Activated gamma-delta T cell treated with anti-CD3 and anti-CD28 coated beads, Interleukin-2, amount 50 U/mL, for 16 hours (primary cell): Measurements from ENCODE around the gene EEF1AKMT4.

ENCODE experiments used
- DNase-seq: peaks from one replicate; pipeline ENCODE4 v3.0.0-alpha.2; 2020; ENCODE audit warnings: low read depth

The EEF1AKMT4 gene

DNA sequence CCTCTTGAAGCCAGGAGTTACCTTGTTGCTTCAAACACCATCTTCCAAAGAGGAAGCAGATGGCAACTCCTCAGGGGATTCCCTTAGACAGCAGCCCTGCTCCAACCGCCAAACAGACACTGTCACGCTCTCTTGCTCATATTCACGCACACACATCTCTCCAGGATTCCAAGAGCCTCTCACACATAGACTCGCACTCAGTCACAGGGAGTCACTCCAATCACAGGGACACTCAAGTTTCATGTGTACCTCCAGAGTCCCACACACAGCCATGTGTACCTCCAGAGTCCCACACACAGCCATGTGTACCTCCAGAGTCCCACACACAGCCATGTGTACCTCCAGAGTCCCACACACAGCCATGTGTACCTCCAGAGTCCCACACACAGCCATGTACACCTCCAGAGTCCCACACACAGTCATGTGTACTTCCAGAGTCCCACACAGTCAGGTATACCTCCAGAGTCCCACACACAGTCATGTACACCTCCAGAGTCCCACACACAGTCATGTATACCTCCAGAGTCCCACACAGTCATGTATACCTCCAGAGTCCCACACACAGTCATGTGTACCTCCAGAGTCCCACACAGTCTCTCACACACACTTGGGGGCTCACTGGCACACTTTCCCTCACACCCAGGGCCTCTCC lies 14.0 kb upstream of the EEF1AKMT4 start:
- no peak for DNase-seq

DNA sequence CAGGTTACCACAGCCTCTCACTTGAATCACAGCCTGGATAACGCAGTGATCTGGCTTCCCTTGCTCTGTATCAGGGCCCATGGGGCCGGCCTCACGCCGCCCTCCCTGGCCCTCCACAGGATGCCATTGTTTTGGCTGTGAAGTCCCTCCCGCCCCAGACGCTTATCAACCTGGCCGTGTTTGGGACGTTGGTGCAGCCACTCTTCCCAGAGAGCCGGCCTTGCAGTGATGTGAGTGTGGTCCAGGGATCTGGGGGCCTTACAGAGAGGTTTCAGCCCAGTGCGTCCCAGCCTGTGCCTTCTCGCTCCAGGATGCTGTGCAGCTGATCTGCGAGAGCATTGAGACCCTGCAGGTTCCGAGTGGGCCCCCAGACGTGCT lies 13.4 kb upstream of the EEF1AKMT4 start:
- no peak for DNase-seq

DNA sequence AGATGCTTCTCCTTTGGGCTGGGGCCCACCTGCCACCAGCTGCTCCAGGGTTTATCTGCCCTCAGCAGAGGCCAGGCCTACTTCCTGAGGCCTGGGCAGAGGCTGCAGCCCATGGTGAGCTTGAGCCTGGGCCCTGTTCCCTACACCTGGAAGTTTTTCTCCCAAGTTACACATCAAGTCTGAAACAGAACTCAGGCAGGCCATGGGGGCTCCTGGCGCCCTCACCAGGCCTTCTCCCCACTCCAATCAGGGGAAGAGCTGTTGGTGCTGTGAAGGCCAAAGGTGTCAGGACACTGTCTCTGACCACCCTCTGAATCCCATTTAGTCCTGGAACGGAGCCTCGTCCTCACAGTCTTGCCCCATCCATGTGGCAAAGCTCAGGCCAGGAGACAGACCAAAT lies 12.8 kb upstream of the EEF1AKMT4 start:
- no peak for DNase-seq

DNA sequence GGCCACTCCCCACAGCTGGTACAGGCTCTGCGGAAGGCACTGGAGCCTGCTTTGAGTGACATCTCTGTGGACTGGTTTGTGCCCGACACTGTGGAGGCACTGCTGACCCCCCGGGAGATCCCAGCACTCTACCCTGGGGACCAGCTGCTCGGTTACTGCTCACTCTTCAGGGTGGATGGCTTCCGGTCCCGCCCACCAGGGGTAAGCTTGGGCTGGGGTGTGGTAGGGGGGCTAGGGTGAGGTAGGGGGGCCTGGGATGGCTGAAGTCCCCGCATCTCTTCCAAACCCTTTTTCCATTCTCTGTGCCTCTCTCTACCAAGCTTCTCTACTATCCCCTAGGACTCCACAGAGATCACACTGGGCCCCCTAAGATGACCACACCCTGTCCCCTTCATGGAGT lies 12.3 kb upstream of the EEF1AKMT4 start:
- no peak for DNase-seq

DNA sequence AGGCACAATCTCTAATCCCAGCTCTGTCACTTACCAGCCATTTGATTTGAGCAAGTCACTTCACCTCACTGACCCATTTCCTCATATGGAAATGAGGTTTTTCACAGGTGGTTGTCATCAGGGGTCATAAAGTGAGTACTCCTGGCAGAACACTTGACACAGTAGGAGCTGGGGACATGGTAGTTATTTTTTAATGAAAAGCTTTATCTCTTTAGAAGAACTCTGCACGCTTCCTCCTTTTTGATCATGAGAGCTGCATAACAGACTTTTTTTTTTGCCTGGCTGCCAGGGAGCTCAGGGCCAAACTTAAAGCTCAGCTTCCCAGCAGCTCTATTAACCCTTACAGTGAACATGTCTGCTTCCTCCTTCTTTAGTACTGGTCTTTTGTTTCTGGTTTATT lies 11.7 kb upstream of the EEF1AKMT4 start:
- DNase-seq: no peak

DNA sequence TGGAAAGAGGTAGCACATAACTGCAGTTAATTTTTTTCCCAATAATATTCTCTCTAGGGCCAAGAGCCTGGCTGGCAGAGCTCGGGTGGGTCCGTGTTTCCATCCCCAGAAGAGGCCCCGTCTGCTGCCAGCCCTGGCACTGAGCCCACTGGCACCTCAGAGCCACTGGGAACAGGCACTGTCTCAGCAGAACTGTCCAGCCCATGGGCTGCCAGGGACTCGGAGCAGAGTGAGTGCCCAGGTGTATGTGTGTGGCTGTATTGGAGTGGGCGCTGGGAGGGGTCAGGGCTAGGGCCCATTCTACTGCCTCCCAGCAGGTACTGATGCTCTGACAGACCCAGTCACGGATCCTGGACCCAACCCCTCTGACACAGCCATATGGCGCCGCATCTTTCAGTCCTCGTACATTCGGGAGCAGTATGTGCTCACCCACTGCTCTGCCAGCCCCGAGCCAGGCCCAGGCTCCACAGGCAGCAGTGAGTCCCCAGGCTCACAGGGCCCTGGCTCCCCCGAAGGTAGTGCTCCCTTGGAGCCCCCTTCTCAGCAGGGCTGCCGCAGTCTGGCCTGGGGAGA lies 11.1 kb upstream of the EEF1AKMT4 start:
- no peak for DNase-seq

DNA sequence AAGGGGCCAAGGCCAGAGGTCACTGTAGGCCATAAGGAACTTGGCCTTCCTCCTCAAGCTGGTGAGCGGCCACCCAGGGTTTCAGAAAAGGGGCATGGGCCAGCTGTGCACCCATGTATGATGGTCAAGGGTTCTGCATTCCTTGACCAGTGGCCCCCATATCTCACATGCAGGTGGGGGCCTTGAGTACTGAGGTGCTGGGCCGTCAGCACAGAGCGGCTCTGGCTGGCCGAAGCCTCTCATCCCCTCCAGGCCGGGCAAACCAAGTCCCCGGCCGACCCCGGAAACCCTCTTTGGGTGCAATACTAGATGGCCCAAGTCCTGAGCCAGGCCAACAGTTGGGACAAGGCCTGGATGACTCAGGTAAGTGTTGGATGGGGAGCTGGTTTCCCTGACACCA lies 10.3 kb upstream of the EEF1AKMT4 start:
- no peak for DNase-seq

DNA sequence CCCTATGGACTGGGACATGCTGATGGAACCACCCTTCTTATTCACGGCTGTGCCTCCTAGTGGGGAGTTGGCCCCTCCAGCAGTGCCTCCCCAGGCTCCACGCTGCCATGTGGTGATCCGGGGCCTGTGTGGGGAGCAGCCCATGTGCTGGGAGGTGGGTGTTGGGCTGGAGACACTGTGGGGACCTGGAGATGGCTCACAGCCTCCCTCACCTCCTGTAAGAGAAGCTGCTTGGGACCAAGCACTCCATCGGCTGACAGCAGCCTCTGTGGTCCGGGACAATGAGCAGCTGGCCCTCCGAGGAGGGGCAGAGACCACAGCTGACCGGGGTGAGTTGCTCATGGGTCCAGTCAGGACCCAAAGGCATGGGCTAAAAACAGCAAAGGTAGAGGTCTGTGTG lies 9.8 kb upstream of the EEF1AKMT4 start:
- DNase-seq: no peak

DNA sequence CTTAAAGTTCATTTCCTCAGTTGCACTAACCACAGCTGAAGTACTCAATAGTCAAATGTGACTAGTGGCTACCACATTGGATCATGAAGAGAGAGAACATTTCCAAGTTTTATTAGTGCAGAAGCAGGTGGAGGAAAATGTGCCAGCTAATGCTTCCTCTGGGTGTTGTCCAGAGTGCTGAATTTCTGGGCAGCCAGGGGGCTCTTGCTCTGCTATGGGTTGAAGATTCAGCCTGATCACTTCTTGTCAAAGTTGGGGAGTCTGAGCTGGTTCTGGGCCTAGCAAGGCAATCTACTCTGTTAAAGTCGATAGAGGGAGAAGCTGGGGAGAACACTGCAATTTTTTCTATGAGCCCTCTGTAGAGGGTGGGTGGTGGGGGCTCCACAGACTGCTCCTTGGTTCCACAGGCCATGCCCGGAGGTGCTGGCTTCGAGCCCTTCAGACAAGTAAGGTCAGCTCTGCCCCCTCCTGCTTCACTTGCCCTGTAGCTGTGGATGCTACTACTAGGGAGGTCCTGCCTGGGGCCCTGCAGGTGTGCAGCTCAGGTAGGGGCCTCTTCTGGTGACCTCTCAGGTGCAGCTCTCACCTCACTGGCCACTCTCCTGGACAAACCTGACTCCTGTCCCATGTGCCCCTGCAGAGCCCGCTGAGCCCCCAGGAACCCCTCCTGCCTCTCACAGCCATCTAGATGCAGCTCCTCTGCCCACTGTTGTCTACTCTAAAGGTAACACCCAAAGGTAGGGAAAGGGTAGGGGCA lies 8.9 kb upstream of the EEF1AKMT4 start:
- DNase-seq: no peak

DNA sequence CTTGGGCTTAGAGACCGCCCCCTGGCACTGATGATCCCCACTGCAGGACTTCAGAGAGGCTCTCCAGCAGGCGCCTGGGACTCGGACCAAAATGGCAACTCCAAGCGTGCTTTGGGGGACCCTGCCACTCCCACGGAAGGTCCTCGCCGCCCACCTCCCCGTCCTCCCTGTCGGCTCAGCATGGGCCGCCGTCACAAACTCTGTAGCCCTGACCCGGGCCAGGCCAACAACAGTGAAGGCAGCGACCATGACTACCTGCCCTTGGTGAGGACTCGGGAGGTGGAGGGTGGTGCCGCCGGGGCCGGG lies 8.4 kb upstream of the EEF1AKMT4 start:
- DNase-seq: no peak

DNA sequence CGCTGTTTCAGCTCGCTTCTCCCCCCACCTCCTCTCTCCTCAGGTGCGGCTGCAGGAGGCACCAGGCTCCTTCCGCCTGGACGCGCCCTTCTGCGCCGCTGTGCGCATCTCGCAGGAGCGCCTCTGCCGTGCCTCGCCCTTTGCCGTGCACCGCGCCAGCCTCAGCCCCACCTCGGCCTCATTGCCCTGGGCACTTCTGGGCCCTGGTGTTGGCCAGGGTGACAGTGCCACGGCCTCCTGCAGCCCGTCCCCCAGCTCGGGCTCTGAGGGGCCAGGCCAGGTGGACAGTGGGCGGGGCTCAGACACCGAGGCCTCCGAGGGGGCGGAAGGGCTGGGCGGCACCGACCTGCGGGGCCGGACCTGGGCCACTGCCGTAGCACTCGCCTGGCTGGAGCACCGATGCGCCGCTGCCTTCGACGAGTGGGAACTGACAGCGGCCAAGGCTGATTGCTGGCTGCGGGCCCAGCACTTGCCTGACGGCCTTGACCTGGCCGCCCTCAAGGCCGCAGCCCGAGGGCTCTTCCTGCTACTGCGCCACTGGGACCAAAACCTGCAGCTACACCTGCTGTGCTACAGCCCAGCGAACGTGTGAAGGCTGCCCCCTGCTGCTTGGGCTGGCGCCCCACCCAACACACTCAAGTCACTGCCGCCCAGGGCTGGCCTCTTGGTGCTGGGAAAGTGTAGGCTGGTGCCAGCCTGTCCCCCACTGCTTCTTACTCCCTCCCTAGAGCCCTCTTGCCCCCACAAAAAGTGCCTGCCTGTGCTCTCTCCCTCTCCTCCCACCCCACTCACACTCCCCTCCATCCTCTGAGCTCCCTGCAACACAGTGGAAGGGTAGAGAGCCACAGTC lies 7.8 kb upstream of the EEF1AKMT4 start:
- no peak for DNase-seq

DNA sequence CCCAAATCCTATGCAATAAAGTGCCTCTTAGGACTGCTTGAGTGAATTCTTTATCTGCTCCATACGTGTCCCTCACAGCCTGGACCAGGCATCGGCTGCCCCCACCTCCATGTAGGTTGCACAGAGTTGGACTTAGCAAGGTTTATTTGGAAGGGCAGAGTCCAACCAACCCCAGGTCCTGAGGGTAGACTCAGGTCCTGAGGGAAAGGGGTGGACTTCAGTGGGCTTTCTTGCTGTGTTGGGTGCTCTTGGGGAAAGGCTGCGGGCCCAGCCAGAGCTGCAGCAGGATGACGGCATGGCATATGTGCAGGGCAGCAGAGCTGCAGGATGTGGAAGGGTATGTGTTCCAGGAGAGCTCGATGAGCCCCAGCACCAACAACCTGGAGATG lies 7.2 kb upstream of the EEF1AKMT4 start:
- DNase-seq: no peak

DNA sequence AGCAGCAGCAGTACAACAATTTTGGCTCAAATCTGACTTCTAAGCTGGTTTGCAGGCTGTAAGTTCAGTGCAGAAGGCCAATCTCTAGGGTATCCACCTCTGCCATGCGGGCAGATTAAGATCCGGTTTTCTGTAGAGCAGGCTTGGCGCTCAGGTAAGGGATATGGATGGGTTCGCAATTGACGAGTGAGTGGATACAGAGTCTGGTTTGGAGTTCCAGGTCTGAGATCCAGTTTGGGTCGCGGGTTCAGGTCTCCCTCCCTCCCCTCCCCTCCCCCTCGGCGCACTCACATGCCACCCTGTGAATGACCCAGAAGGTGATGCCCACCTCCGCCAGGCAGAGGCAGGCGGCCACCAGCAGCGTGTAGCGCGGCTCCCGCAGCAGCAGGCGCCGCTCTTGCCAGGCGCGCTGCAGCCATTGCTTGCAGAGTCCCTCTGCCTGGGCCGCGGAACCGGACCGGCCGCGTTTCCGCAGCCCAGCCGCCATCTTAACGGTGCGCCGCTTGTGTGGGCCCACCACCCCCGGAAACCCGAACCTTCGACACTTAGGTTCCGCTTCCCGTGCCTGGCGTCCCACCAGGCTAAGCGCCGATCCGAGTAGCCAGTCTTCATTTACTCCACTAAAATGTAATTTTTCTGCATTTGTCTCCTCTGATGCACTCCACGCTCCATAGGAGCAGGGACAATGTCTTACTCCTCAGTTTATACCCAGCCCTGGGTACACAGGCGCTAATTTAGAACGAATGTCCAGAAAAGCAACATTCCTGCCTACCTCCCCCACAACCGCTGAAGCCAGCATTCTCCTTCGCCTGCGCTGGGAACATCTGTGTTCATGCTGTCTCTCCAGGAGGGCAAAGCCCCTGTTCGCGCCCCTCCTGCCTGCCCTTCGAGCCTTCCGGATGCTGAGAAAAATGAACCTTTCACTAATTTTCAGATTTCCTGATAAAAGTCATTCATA lies 739 bp upstream of the EEF1AKMT4 start, which contains the start of gene ALG3:
Gene ALG3 (minus strand): TSS at position 509 of the 958 bp plus-strand sequence. CDS start 22 bp downstream, at position 487.
- DNase-seq: peak; percentile 84

DNA sequence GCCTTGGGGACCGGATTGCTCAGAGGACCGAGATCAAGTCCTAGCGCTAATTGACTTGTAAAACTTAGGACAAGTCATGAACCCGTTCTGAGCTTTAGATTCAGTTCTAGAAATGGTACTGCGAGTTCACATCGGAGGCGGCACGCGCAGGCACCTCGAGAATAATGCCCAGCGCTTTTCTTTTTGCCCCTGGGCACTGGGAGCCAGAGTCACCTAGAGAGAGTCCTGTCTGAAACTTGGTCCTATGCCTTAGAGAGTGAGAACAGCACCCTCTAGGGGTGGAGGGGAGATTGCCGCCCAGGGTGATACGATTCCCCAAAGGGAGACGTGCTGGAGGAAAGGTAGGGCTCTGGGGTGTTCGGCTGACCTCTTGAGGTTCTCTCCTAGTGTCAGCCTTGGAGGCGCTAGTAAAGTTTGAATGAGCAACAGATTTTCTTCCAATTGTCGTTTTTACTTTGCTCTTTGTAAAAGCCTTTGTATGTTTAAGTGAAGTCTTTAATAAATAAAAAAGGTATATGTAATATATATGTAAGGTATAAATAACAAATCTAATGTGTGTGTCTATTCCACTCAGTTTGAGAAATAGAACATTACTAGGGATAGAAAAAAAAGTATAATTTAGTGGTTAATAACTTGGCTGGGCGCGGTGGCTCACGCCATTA lies 826 bp downstream of the EEF1AKMT4 start:
- peak; percentile 88 for DNase-seq

DNA sequence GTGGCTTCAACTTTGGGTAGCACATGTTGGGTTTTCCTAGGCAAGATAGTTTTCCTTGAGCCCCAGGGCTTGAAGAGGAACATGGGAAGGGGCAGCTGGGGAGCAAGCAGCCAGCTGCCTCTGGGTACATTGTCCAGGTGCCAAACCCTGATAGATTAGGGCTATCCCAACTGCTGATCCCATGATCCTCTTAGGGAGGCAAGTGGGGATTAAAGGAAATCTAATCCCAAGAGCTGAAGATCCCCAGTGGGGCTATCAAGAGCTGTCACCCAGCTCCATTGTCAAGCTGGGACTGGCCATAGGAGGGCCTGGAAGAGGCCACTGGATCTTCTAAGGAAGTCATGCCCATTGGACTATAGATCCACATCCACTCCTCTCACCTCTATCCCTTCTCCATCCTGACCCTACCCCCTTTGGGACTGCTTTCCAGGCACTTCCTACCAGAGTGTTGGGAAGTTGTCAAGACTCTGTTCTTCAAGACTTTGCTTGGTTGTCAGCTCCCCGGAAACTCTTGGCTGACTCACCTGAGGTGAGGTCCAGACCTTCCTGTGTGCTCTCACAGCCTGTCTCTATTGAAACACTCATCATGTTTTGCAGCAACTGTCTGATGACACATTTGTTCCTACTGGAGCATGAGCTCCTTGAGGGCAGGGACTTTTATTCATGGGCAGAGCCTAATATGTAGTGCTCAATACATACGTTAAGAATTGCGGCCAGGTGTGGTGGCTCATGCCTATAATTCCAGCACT lies 6.0 kb downstream of the EEF1AKMT4 start:
- DNase-seq: no peak

DNA sequence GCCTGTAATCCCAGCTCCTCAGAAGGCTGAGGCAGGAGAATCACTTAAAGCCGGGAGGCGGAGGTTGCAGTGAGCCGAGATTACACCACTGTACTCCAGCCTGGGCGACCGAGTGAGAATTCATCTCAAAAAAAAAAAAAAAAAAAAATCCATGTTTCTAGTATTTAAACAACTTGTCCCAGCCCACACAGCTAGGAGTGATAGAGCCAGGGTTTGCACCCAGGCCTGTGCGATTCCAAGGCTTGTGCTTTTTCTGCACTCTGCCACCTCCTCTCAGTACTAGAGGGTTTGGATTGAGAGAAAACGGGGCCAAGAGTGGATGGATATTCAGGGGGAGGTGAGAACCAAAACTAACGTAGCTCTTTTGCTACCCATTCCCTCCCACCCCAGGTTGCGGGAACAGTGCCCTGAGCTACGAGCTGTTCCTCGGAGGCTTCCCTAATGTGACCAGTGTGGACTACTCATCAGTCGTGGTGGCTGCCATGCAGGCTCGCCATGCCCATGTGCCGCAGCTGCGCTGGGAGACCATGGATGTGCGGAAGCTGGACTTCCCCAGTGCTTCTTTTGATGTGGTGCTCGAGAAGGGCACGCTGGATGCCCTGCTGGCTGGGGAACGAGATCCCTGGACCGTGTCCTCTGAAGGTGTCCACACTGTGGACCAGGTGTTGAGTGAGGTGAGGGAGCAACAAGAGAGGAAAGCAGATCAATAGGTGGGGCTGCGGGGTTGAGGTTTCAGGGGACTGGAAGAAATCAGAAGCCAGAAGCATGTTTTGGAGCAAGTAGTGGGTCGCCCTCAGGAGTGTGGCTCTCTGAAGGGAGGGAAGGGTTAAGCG lies 7.8 kb downstream of the EEF1AKMT4 start:
- DNase-seq: no peak

DNA sequence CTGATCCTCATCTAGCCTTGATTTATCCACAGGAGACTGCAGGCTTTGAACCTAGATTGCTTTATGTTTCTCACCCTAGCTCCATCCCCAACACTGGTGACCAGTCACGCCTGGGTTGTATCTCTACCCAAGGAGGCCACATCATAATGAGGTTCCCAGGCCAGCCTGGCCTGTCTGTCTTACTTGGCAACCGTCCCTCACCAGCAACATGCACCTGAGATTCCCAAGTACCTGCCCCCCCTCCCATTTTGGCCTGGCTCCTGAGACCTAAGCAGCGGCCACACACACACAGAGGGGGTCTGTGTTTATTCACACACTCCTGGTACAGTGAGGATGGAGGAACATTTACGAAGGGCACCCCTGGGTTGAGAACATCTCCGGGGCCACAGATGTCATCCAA lies 9.5 kb downstream of the EEF1AKMT4 start:
- DNase-seq: no peak

DNA sequence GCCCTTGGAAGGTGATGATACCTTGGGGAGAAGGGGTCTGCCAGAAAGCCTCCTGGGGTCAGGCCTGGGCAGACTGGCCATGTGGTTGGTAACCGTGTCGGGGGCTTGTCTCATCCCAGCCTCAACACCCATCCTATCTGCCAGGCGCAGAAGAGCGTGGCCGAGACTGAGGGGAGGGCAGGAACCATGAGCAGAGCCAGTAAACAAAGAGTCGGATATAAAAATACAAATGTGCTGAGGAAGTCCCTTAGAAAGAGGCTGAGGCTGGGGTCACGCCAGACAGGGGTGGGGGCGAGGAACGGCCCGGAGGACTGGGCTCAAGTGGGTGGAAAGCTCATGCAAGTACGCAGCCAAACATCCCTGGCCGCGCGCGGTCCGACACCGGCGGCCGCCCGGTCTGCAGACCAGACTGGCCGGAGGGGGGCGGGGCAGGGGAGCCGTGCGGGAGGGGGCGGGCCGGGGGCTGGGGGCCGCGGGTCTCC lies 10.0 kb downstream of the EEF1AKMT4 start:
- no peak for DNase-seq
